Endothelial cell of umbilical vein (primary cell): ENCODE measurements around the gene GRM8. TPM values are rescaled to one million over a fixed set of nuclear protein-coding genes. Genes with fewer than 3 reads are reported as not detected.

ENCODE experiments used
- BruUV-seq: library from RNA; stranded (reverse); fragments of 400-500 nt; replicated peaks from 2 replicates; lab custom pipeline; 2021; lab: Mats Ljungman, UMichigan
- CTCF ChIA-PET: fragments of 300-600, 350-600 bp; sonication (Branson Sonifier 250); formaldehyde crosslinking; loops from one replicate; lab custom pipeline; 2021; ENCODE audit warnings: antibody characterized with exemption, inconsistent platforms; lab: Charles Lee
- POLR2A ChIA-PET: fragments of 300-600, 350-600 bp; sonication (Branson Sonifier 250); formaldehyde crosslinking; loops from one replicate; lab custom pipeline; 2021; ENCODE audit warnings: antibody characterized with exemption, inconsistent platforms; lab: Charles Lee
- DNase-seq: peaks from one replicate; pipeline ENCODE4 v3.0.0-alpha.2; 2011; ENCODE audit warnings: low read depth, low spot score
- FAIRE-seq: peaks from 2 replicates; lab custom pipeline; 2011; peaks lifted over from hg19 to GRCh38; lab: Jason Lieb, UNC
- H2AFZ ChIP-seq: 2 replicates; pipeline ENCODE4 v1.6.0; 2012; ENCODE audit warnings: low read depth, low read length, control low read depth, inconsistent platforms
- H3K27ac ChIP-seq: 2 replicates; pipeline ENCODE4 v1.5.1; 2011; ENCODE audit warnings: low read depth, mild to moderate bottlenecking, control low read depth, low read length, moderate library complexity; ENCODE audit not compliant: insufficient read depth
- H3K27me3 ChIP-seq, 2 experiments: 2 replicates each; pipeline versions ENCODE4 v1.6.0 to v1.6.1; 2011; ENCODE audit warnings: low read length in 2 of 2, mixed read lengths in 1 of 2; ENCODE audit not compliant: control insufficient read depth in 2 of 2, insufficient read depth in 2 of 2
- H3K36me3 ChIP-seq, 2 experiments: 2 replicates in 1 of 2; 3 replicates in 1 of 2; pipeline ENCODE4 v1.5.1; 2011; ENCODE audit warnings: low read length in 2 of 2, mild to moderate bottlenecking in 1 of 2, moderate library complexity in 1 of 2; ENCODE audit not compliant: control insufficient read depth in 2 of 2, insufficient read depth in 2 of 2; ENCODE audit errors: extremely low read depth in 1 of 2
- H3K4me1 ChIP-seq: 3 replicates; pipeline ENCODE4 v1.5.1; 2011; ENCODE audit warnings: mild to moderate bottlenecking, low read length; ENCODE audit not compliant: control insufficient read depth, insufficient read depth; ENCODE audit errors: extremely low read depth
- H3K4me2 ChIP-seq: 2 replicates; pipeline ENCODE4 v1.6.1; 2011; ENCODE audit warnings: low read length, control low read depth, mixed read lengths; ENCODE audit not compliant: insufficient read depth
- H3K4me3 ChIP-seq, 3 experiments: fragments of 200-600 bp in 1 of 3; sonication (generic), shearing (Covaris generic) in 1 of 3; replicated peaks in 1 of 3; 2 replicates each; pipeline ENCODE4 v1.5.1; 2011 to 2016; ENCODE audit warnings: control low read depth in 3 of 3, low read length in 3 of 3, mild to moderate bottlenecking in 2 of 3, inconsistent platforms in 1 of 3, low read depth in 1 of 3, moderate library complexity in 1 of 3; ENCODE audit not compliant: insufficient read depth in 1 of 3
- H3K79me2 ChIP-seq: 2 replicates; pipeline ENCODE4 v1.6.0; 2012; ENCODE audit warnings: low read length, inconsistent platforms; ENCODE audit not compliant: control insufficient read depth, insufficient read depth
- H3K9ac ChIP-seq: replicated peaks from 2 replicates; pipeline ENCODE3; 2011; ENCODE audit warnings: low read length, control low read depth; ENCODE audit not compliant: insufficient read depth; ENCODE audit errors: extremely low read depth
- H3K9me1 ChIP-seq: replicated peaks from 3 replicates; pipeline ENCODE4 v1.6.0; 2011; ENCODE audit warnings: mild to moderate bottlenecking, low read length; ENCODE audit not compliant: control insufficient read depth, insufficient read depth; ENCODE audit errors: extremely low read depth
- H3K9me3 ChIP-seq: replicated peaks from 2 replicates; pipeline ENCODE4 v1.5.1; 2012; ENCODE audit warnings: low read length, inconsistent platforms; ENCODE audit not compliant: control insufficient read depth, insufficient read depth
- H4K20me1 ChIP-seq: replicated peaks from 2 replicates; pipeline ENCODE3; 2011; ENCODE audit warnings: mild to moderate bottlenecking, low read length; ENCODE audit not compliant: control insufficient read depth, insufficient read depth; ENCODE audit errors: extremely low read depth
- CTCF ChIP-seq, 2 donors: IDR thresholded peaks; 1 replicate in 1 of 2; 2 replicates in 1 of 2; pipeline ENCODE4 v1.5.1; 2011; ENCODE audit warnings: low read length in 2 of 2, mild to moderate bottlenecking in 2 of 2, moderate library complexity in 2 of 2, control low read depth in 1 of 2, inconsistent platforms in 1 of 2, low read depth in 1 of 2; ENCODE audit not compliant: insufficient read depth in 1 of 2; ENCODE audit errors: extremely low read depth in 1 of 2
- EZH2 ChIP-seq: IDR thresholded peaks from 2 replicates; pipeline ENCODE4 v1.6.1; 2012; ENCODE audit warnings: borderline replicate concordance, low read depth, mild to moderate bottlenecking, moderate library complexity, low read length, inconsistent platforms; ENCODE audit not compliant: severe bottlenecking
- FOS ChIP-seq: IDR thresholded peaks from 2 replicates; pipeline ENCODE4 v1.6.1; 2011; ENCODE audit warnings: mild to moderate bottlenecking, low read length, moderate library complexity, borderline replicate concordance; ENCODE audit not compliant: insufficient read depth
- GATA2 ChIP-seq: IDR thresholded peaks from 2 replicates; pipeline ENCODE4 v1.7.0; 2011; ENCODE audit warnings: low read depth, mild to moderate bottlenecking, moderate library complexity, mixed read lengths, low read length; ENCODE audit not compliant: insufficient read length, insufficient read depth
- JUN ChIP-seq: IDR thresholded peaks from 2 replicates; pipeline ENCODE4 v1.6.1; 2011; ENCODE audit warnings: borderline replicate concordance, low read depth; ENCODE audit not compliant: insufficient read length, insufficient read depth
- MAX ChIP-seq: IDR thresholded peaks from 2 replicates; pipeline ENCODE4 v1.6.1; 2011; ENCODE audit not compliant: insufficient read depth, insufficient read length
- MYC ChIP-seq: IDR thresholded peaks from one replicate; pipeline ENCODE4 v1.6.1; 2011; ENCODE audit warnings: mild to moderate bottlenecking, low read depth, low read length
- POLR2A ChIP-seq: IDR thresholded peaks from 2 replicates; pipeline ENCODE4 v1.6.1; 2012; ENCODE audit warnings: low read depth, mild to moderate bottlenecking, control low read depth, low read length
- POLR2AphosphoS5 ChIP-seq: IDR thresholded peaks from 2 replicates; pipeline ENCODE4 v1.6.1; 2012; ENCODE audit warnings: low read depth, mild to moderate bottlenecking, control low read depth, low read length, moderate library complexity; ENCODE audit not compliant: insufficient read depth
- dilution Hi-C: fragments of 300-500 bp; cut with MboI; formaldehyde crosslinking; loops from one replicate; pipeline ENCODE4 v1.15.0; 2019; ENCODE audit warnings: low sequenced_read_pairs; ENCODE audit not compliant: extremely low pct_ligation_motif_present
- intact Hi-C: fragments of 100-400 bp; cut with micrococcal nuclease; formaldehyde crosslinking; loops from one replicate; pipeline ENCODE4 v1.10.0; 2022
- polyA plus RNA-seq, 4 experiments: library from polyadenylated mRNA; depleted of rRNA in 3 of 4; stranded (reverse) in 3 of 4; unstranded in 1 of 4; fragments of >200 nt; gene quantifications; 2 replicates each; pipeline versions ENCODE4 v1.2.1 to v1.2.3, GENCODE V29; 2011 to 2012; ENCODE audit warnings: missing spikeins in 1 of 4
- total RNA-seq: library from RNA; stranded (reverse); gene quantifications from 2 replicates; pipeline ENCODE4 v1.2.3, GENCODE V29; 2021

The GRM8 gene
- total and polyA plus RNA-seq, 2 donors (not counting 3 experiments of a cell fraction or from before 2014, with no cell fraction given): not detected

- no peak overlapping the region for H3K4me2 ChIP-seq
- FAIRE-seq: no peak
- no peak for DNase-seq
- no peak overlapping the region for H3K27ac ChIP-seq
- BruUV-seq: no TSS peak
- intact Hi-C loops (no loop called here), dilution Hi-C loops (no loop called here)
- H3K9ac ChIP-seq: no peak overlapping the region
- TF ChIP-seq CTCF (IDR thresholded peaks at IDR 0.05; ENCODE audit: extremely low read depth in 1 of 2, insufficient read depth in 1 of 2, low read depth in 1 of 2, low read length in 2 of 2) (no peak), EZH2 (no peak), JUN (no peak), MAX (no peak), FOS (no peak), POLR2A (no peak), MYC (no peak), POLR2AphosphoS5 (no peak), GATA2 (no peak)
- H3K4me1 ChIP-seq: no peaks in the 10 kb centered on the region
- H3K79me2 ChIP-seq: no peaks in the 10 kb centered on the region
- no peaks in the 10 kb centered on the region for H3K27me3 ChIP-seq
- no peaks in the 10 kb centered on the region for H3K36me3 ChIP-seq
- H3K9me1 ChIP-seq: no peaks in the 10 kb centered on the region
- H2AFZ ChIP-seq: no peak overlapping the region
- no peaks in the 10 kb centered on the region for H3K9me3 ChIP-seq
- no peaks in the 10 kb centered on the region for H4K20me1 ChIP-seq
- POLR2A ChIA-PET: no interaction called here
- H3K4me3 ChIP-seq: no peak overlapping the region
- CTCF ChIA-PET: no interaction called here
Measured at GRCh38 chr7:126686474-126686873, 566.3 kb downstream of the GRM8 start.
